NCI-H526 (cell line): ENCODE results near the gene IRAK1BP1.
"Not testable (repeated sequence)": the region's sequence is repeated elsewhere in the genome, so short reads cannot be mapped to it uniquely, and the experiment has no call there.

Experiments
- DNase-seq, 2 experiments: peaks; one replicate each; lab custom pipeline; 2025; lab: John Stamatoyannopoulos, UW

Gene IRAK1BP1, protein sequence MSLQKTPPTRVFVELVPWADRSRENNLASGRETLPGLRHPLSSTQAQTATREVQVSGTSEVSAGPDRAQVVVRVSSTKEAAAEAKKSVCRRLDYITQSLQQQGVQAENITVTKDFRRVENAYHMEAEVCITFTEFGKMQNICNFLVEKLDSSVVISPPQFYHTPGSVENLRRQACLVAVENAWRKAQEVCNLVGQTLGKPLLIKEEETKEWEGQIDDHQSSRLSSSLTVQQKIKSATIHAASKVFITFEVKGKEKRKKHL

DNA sequence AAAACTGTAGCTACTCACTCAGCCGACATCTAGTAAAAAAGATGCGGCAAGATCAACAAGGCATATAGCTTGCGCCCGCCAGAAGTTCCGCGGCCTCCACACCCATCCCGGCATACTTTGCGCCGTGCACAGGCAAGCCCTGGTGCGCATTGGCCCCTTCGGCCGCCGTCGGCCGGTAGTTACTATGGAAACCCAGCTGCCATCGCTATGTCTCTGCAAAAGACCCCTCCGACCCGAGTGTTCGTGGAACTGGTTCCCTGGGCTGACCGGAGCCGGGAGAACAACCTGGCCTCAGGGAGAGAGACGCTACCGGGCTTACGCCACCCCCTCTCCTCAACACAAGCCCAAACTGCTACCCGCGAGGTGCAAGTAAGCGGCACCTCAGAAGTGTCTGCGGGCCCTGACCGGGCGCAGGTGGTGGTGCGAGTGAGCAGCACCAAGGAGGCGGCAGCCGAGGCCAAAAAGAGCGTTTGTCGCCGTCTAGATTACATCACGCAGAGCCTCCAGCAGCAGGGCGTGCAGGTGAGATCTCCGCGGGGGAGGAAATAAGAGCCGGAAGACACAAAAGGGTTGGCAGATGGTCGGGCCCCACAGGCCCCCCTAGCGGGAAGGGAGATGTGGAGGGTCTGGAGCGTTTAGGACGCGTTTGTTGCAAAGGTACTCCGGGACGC lies at the start of gene IRAK1BP1:
TSS of gene IRAK1BP1 (plus strand) at position 182 of the 671 bp plus-strand sequence. CDS start at position 208, 26 bp downstream.
- DNase-seq, result peak; percentile 90 to 93

DNA sequence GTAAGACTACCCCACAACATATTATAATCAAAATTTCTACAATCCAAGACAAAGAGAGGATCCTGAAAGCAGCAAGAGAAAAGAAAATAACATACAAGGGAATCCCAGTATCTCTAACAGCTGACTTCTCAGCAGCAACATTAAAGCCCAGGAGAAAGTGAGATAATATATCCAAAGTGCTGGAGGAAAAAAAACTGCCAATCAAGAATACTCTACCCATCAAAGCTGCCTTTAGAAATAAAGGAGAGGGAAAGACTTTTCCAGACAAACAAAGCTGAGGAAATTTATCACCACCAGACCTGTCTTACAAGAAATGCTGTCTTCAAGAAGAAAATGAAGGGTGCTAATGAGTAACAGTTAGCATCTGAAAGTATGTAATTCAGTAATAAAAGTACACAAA lies 43.3 kb upstream of the IRAK1BP1 start:
- no peak for DNase-seq

DNA sequence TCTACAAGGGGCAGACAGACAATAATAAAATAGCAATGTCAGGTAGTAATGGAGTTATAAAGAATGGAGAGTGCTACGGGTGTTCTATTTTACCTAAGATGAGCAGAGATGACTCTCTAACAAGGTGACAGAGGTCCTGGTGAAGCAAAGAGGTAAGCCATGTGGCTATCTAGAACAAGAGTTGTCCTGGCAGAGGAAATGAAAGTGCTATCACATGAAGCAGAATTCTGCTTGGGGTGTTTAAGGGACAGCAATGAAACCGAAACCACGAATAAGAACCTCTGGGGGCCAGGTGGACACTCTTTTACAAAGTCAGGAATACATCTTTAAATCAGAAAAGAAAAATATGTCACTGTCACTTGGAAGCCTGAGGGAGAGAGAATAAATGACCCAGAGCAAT lies 37.9 kb upstream of the IRAK1BP1 start:
- no peak for DNase-seq

DNA sequence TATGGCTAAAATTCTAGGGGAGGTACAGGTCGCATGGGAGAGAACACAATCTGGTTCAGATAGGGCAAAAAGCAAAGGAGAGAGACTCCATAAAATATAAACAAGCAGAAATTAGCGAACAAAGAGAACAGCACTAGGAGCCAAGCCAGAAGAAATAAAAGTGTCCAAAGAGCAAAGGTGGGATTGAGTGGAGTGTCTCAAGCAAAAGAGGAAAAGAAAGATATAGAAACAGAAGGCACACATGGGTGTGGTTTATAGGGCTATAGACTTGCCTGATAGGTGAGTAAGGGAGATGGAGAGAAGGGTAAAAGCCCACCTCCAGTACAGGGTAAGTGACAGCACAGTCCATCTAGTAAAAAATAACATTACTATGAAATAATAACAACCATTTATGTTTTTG lies 36.5 kb upstream of the IRAK1BP1 start:
- DNase-seq, result no peak

DNA sequence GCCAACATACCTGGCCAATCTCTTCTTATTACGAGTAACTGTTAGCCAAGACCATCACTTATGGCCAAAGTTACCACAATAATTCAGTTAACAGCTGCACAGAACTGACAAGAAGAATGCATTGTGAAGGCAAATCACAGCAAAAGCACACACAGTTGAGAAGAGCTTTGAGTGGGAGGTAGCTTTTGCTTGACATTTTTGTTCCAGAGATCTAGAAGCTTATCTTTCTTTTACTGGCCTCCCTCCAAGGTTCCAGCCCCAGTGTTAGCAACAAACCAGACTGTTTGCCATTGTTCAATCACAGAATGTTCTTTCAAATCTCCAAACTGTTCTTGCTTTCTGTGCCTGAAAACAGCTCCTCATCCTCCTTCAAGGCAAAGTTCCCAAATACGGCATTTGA lies 35.9 kb upstream of the IRAK1BP1 start:
- no peak for DNase-seq

DNA sequence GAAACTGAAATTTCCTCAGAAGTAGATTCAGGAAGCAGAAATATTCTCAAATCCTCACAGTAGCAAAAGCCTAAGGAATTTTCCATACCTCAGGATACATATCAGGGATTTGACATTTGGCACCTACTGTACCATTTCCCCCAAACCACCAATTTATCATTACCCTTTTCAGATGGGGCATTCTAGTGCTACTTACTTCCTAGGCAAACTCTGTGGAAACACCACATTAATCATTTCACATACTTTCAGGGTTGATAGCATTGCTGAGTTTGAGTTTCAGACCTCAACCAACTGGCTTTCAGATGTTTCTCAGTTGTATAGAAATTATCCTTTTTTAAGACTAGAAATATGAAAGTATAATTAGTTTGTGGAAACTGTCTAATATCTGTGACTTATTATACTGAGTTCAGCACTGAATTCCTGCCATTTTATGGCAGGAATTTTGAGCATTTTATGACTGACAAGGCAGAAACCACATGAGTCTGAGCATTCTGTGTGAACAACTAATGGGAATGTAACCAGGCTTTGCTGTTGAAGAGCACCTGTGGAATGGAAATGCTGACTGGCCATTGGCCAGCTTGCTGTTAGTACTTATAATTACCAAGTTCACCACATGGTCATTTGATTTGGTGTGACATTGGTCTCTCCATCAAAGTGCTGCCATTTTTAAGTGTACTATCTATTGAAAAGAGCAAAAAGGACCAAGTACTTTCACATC lies 35.1 kb upstream of the IRAK1BP1 start:
- no peak for DNase-seq

DNA sequence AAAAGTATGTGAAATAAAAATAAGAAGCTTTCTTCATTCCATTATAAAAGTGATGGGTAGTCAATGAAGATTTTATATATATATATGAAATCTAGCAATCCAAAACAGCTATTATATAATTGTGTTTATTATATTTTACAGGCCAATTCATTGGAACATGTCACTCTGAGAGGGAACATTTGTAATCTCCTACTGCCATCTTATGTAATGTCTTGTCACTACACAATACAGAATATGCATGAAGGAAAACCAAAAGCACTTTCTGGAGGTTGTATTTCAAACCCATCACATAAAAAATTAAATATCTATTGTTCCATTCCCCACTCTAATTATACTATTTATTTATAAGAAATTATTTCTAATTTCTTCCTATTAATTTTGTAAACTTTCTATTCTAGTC lies 31.5 kb upstream of the IRAK1BP1 start:
- peak in 1 of 2 experiments; percentile 18 for DNase-seq

DNA sequence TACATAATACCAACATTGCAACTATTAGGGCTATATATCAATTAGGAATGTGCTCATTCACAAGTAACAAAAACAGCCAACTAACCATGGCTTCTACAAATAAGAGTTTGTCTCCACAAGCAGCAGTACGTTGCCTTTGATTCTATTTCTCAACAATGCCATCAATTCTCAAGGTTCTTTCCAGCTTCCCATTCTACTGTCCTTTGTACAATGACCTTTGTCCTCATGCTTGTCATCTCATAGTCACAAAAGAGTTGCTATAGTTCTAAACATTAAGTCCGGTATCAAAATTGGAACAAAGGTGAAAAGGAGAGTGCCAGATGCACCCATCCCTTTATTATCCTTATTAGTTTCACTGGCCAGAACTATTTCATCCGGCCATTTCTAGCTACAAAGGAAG lies 30.8 kb upstream of the IRAK1BP1 start:
- no peak for DNase-seq

DNA sequence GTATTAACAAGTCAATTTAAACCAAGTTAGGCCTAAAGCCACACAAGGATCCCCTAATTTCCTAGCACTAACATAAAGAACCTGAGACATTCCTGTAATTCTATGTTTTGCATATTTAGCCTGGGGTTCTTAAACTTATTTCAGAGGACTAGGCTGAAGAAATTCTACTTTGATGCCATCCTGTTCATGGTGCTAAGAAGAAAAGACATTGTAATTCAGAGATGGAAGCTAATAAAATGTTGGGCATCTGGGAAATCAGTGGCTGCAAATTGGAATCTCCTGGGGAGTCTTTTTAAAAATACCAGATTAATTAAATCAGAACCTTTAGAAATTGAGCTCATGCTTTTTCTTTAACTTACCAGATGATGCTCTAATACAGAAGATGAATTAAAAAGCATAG lies 26.2 kb upstream of the IRAK1BP1 start:
- DNase-seq, result no peak

DNA sequence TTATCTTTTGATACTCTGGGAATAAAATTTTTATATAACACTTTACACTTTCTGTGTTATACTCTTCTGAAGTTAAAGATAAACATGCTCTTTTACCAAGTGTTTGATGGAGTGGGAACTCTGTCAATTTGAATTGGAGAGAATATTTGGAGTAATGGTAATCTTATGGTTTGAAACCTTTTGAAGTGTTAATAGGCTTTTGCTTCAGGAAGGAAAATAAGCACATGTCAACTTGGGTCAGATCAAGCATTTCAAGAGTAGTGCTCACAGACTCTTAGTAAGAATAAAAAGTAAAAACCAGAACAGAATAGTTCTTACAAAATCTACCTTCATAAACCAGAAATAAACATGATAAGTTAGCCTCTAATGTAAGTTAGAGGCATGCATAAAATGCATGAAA lies 24.4 kb upstream of the IRAK1BP1 start:
- DNase-seq, result no peak

DNA sequence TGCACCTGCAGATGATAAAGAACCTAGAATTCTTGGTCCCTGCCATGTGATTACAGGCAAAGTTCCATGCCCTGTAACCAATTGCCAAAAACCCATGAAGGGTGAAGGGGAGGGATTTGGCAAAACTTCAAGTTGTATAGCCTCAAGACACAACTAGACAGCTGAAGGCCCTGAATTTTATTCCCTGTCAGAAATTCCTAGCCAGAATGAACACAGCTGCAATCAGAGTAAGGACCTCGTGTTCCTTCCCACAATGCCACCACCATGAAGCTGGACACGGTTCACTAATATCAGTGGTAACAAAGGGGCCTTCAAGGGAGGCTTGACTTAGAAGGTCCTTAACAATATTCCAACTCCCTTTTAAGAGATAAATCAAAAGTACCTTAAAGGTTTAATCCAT lies 22.5 kb upstream of the IRAK1BP1 start:
- DNase-seq, result no peak

DNA sequence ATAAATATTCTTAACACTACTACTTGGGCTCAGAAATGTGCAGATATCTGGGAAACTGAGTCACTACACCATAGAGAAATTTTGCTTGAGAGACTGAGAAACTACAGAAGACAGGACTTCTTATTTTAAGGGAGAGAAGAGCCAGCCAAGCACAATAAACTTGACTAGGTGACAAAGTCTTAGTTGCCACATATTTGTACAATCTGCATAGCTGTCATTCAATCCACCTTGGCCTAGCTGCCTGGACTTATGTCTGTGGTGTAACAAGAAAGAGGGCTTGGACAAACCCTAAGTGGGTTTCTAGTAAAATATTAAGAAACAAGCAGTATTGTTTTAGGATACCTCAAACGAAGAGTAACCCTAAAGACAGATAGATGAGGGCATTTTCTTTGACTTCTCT lies 21.8 kb upstream of the IRAK1BP1 start:
- no peak for DNase-seq

DNA sequence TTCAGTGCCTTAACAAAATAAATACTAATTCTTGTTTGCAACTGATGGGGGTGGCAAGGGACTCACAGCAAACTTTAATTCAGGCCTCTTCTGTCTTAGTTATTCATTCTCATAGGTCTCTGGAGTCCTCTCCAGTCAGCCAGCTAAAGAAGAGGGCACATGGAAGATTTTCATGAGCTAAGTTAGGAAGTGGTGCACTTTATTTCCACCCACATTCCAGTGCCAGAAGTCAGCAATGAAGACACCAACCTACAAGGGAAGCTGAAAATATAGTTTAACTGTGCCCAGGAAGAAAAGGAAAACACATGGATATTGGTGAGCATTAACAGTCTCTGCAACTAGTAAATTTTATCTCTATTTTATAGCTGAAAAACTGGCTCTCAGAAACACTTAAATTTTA lies 16.7 kb upstream of the IRAK1BP1 start:
- no peak for DNase-seq

DNA sequence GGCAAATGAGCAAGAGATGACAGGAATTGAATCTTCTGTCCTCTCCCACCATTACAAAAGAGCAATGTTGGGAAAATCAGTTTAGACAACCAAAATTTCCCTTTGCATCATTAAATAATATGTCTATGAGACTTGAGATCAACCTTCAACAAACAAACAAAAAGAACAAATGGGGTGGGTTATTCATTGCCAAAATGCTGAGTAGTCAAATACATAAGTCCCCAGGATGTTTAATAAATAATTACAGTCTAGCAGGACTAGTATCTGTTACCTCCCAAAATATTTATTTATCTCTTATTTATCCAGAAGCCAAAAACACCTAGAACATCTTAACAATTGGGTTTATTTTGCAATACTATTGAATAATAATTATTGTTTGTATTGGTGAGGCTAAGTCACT lies 16.2 kb upstream of the IRAK1BP1 start:
- no peak for DNase-seq

DNA sequence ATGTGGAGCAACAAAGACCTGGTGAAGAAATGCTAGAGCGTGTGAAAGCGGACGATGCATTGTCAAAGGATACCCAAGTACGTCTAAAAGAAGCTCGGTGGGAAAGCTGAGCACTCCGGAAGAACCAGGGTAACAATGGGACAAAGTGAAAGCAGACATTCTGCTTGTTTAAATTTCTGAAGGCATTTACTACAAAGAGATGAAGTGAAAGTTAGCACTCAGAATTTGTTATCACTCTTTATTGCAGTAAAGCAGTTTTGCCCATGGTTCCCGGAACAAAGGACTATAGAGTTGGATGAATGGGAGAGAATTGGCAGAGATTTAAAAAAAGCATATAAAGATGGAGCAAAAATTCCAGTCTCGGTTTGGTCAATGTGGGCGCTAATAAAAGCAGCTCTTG lies 12.8 kb upstream of the IRAK1BP1 start:
- DNase-seq, result no peak

DNA sequence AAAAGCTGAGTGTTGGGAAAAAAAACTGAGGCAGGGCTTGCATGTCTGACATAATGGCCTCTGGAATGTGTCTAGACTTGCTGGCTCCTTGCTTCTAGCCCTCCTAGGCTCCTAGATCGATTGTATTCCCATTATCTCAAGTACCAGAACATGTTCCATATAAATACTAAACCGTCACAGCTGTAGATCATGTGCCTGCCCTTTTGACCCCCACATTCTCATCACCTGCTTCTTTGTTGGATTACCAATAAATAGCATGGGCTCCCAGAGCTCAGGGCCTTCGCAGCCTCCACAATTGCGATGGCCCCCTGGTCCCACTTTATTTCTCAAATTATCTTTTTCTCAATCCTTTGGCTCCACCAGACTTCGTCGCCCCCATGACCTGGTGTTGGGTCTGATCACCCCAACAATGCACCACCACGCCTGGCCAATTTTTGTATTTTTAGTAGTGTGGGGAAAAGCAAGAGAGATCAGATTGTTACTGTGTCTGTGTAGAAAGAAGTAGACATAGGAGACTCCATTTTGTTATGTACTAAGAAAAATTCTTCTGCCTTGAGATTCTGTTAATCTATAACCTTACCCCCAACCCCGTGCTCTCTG lies 8.9 kb upstream of the IRAK1BP1 start:
- not testable (repeated sequence) for DNase-seq

DNA sequence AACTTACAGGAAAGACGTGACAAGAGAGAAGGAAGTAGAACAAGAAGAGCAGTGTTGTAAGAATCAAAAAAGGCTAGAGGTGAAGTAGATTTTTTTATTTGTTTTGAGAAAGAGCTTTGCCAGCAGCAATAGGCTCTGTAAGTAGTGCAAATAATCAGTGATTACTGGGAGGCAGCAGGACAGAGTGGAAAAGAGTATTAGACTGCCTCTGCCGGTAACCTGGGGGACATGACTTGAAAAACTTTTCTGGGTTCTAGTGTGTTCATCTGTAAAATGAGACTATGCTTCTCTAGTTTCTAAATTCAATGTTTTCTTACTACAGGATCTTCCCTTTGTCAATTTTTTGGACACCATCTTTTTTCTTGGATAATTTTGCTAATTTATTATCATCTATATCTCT lies 5.8 kb upstream of the IRAK1BP1 start:
- DNase-seq, result no peak

DNA sequence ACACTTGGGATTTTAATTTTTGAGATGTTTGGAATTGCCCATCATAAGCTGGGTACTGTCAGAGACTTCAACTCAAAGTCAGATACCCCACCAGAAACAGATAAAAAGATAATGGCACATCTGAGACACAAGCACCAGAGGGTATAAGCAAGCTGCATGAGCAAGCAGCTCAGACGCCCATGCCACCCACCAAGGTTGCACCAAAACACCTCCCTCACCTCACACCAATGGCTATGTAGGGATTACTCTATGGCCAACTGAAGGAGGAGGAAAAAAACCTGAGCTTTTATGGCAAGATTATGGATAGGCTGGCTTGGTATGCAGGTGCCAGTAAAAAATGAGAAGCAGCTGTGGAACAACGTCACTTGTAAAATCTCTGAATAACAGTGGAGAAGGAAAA lies 3.8 kb upstream of the IRAK1BP1 start:
- DNase-seq, result no peak

DNA sequence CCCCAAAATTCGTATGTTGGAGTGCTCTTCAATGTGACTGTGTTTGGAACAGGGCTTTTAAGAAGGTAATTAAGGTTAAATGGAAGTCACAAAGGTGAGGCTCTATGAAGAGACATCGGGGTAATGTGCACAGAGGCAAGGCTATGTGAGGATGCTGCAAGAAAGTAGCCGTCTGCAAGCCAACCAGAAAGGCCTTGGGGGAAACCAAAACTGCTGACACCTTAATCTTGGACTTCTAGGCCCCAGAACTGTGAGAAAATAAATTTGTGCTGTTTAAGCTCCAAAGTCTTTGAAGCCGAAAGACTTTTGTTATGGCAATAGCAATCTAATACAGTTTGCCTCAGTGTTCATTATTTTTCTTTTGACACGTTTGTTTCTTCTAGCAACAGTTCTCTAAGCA lies 2.4 kb upstream of the IRAK1BP1 start:
- DNase-seq, result no peak

DNA sequence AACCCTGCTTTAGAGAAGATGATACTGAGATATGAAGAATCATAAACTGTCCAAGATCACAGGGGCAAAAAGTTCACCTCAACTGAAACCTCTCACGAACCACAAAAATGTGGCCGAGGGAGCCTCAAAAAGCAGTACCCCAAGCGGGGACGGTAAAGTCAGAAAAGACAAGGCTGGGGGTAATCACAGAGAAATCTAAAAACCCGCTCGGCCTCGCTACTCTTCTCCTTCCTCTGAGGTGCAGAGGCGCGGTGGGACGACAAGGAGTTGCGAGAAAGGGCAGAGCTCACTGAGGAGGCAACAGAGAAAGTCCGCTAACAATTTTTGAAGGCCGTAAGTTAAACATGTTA lies 356 bp upstream of the IRAK1BP1 start:
- DNase-seq, result no peak

DNA sequence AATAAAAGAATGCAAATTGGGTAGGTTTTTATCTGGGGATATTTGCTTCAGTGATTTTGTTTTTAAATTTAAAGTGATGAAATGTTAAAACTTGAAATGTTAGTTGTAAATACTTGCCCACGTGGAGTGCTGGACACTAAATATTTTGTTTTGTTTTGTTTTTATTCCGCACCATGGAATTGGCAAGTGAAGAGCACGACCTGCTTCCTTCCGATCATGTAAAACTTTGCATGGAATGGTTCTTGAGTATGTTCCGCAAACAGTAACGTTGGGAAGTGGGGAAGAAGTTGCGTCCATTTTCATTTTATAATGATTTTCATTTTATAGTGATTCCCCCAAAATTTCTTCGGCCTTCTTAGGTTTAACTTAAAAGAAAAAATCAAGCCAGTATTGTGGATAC lies 765 bp downstream of the IRAK1BP1 start:
- peak in 1 of 2 experiments; percentile 29 for DNase-seq

DNA sequence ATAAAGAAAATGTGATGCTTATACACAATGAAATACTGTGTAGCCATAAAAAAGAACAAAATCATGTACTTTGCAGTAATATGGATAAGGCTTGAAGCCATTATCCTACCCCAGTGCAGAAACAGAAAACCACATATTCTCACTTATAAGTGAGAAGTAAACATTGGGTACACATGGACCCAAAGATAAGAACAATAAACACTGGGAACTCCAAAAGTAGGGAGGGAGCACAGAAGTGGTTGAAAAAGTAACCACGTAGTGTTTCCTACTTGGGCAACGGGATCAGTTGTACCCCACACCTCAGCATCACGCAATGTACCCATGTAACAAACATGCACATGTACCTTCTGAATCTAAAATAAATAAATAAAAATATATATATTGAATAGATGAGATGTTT lies 8.2 kb downstream of the IRAK1BP1 start:
- no peak for DNase-seq

DNA sequence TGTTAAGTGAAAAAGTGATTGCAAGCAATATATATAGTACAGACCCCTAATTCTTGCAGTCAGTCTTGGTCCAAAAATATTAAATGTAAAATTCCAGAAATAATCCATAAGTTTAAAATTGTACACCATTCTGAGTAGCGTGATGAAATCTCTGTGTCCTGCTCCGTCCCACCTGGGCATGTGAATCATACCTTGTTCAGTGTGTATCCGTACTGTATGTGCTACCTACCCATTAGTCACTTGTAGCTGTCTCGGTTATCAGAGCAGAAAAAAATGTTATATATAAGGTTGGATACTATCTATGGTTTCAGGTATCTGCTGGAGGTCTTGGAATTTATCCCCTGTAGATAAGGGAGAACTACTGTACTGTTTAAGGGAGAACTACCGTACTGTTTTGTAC lies 16.3 kb downstream of the IRAK1BP1 start:
- no peak for DNase-seq
